Peyer's patch (tissue), 4 donors: ENCODE results near the gene ZNF514. TPM values are rescaled to one million over a fixed set of nuclear protein-coding genes. Genes with fewer than 3 reads are reported as not detected.
"Not testable (repeated sequence)": the region's sequence is repeated elsewhere in the genome, so short reads cannot be mapped to it uniquely, and the experiment has no call there.

Source experiments
- DNase-seq, 3 donors: peaks; one replicate each; pipeline ENCODE4 v3.0.0-alpha.2; 2017 to 2019
- H3K27ac ChIP-seq, 4 donors: fragments of 200-600 bp; sonication (generic); one replicate each; pipeline ENCODE4 v1.5.1; 2016 to 2019
- H3K27me3 ChIP-seq, 2 donors: fragments of 200-600 bp; sonication (generic); one replicate each; pipeline ENCODE4 v1.5.1; 2019
- H3K36me3 ChIP-seq, 3 donors: fragments of 200-600 bp; sonication (generic); one replicate each; pipeline ENCODE4 v1.5.1; 2016 to 2019
- H3K4me1 ChIP-seq, 4 donors: fragments of 200-600 bp; sonication (generic); one replicate each; pipeline ENCODE4 v1.5.1; 2016 to 2019
- H3K4me3 ChIP-seq, 4 donors: fragments of 200-600 bp; sonication (generic); 1 replicate in 3 of 4; 2 replicates in 1 of 4; pipeline ENCODE4 v1.5.1; 2016 to 2019; ENCODE audit warnings: mild to moderate bottlenecking in 1 of 4
- H3K9me3 ChIP-seq, 4 donors: fragments of 200-600 bp; sonication (generic); one replicate each; pipeline ENCODE4 v1.5.1; 2016 to 2019; ENCODE audit warnings: mild to moderate bottlenecking in 1 of 4
- CTCF ChIP-seq, 6 experiments: fragments of 450-650 bp in 4 of 6; fragments of 200-600 bp in 2 of 6; sonication (generic) in 1 of 6; IDR thresholded peaks; one replicate each; pipeline ENCODE4 v1.5.1; 2017 to 2019; ENCODE audit warnings: antibody characterized with exemption in 6 of 6, mild to moderate bottlenecking in 3 of 6, moderate library complexity in 1 of 6
- POLR2A ChIP-seq, 2 donors: fragments of 450-650 bp; IDR thresholded peaks; one replicate each; pipeline ENCODE4 v1.5.1; 2017; ENCODE audit warnings: antibody characterized with exemption in 2 of 2, mild to moderate bottlenecking in 2 of 2, moderate library complexity in 2 of 2
- total RNA-seq, 4 donors: library from RNA; depleted of rRNA; stranded (reverse); fragments of >200 nt; gene quantifications; one replicate each; pipeline ENCODE4 v1.1.0, GENCODE V29; 2016

ZNF514 gene
- total RNA-seq, 4 donors from 2014 or later: 14.2 to 52.0 (median 23.6) TPM

- Histone ChIP-seq H3K27me3 (no peaks in the 10 kb centered on the region), H3K4me1 (peaks cover 0 to 7% (median 6%) of the 10 kb centered on the region in 4 donors), H3K27ac (no peak overlapping the region), H3K9me3 (no peaks in the 10 kb centered on the region), H3K36me3 (no peaks in the 10 kb centered on the region), H3K4me3 (no peak overlapping the region)
- DNase-seq: no peak
- TF ChIP-seq CTCF (IDR thresholded peaks at IDR 0.05): no peak
- no peak for TF ChIP-seq POLR2A (IDR thresholded peaks at IDR 0.05)
These were observed 44.3 kb upstream of the ZNF514 start for GRCh38 chr2:95203911-95204310.

GRCh38 chr2:95192956-95193355, 33.3 kb upstream of the ZNF514 start:
- H3K4me3 ChIP-seq, H3K27ac ChIP-seq, H3K36me3 ChIP-seq, H3K27me3 ChIP-seq, H3K4me1 ChIP-seq, H3K9me3 ChIP-seq: not testable (repeated sequence)
- TF ChIP-seq CTCF (IDR thresholded peaks at IDR 0.05): peak in 5 of 6 experiments; percentile 12 to 64 (median 61)
- DNase-seq: peak; percentile 22 to 85 (median 59)

GRCh38 chr2:95185973-95186372, 26.3 kb upstream of the ZNF514 start:
- no peak for TF ChIP-seq CTCF (IDR thresholded peaks at IDR 0.05)
- no peaks in the 10 kb centered on the region for H3K4me1 ChIP-seq
- H3K4me3 ChIP-seq: no peak overlapping the region
- H3K27me3 ChIP-seq: no peaks in the 10 kb centered on the region
- H3K9me3 ChIP-seq: peaks cover 0 to 6% (median 0%) of the 10 kb centered on the region in 4 donors
- H3K27ac ChIP-seq: no peak overlapping the region
- peaks cover 0 to 22% (median 0%) of the 10 kb centered on the region in 3 donors for H3K36me3 ChIP-seq
- DNase-seq: no peak

GRCh38 chr2:95185197-95185596, 25.5 kb upstream of the ZNF514 start:
- Histone ChIP-seq H3K9me3 (peaks cover 0 to 7% (median 0%) of the 10 kb centered on the region in 4 donors), H3K27ac (no peak overlapping the region), H3K4me1 (no peaks in the 10 kb centered on the region), H3K27me3 (no peaks in the 10 kb centered on the region), H3K4me3 (no peak overlapping the region), H3K36me3 (peaks cover 0 to 29% (median 0%) of the 10 kb centered on the region in 3 donors)
- no peak for DNase-seq
- no peak for TF ChIP-seq POLR2A (IDR thresholded peaks at IDR 0.05)
- no peak for TF ChIP-seq CTCF (IDR thresholded peaks at IDR 0.05)

- no peak for DNase-seq
- Histone ChIP-seq H3K27ac (no peak overlapping the region), H3K27me3 (no peaks in the 10 kb centered on the region), H3K36me3 (peaks cover 0 to 33% (median 0%) of the 10 kb centered on the region in 3 donors), H3K4me3 (no peak overlapping the region), H3K4me1 (no peaks in the 10 kb centered on the region), H3K9me3 (peaks cover 0 to 7% (median 0%) of the 10 kb centered on the region in 4 donors)
- TF ChIP-seq CTCF (IDR thresholded peaks at IDR 0.05) (no peak), POLR2A (IDR thresholded peaks at IDR 0.05) (no peak)
These were observed 22.1 kb upstream of the ZNF514 start for GRCh38 chr2:95181774-95182173.

GRCh38 chr2:95179451-95179850, 19.8 kb upstream of the ZNF514 start:
- no peak for TF ChIP-seq POLR2A (IDR thresholded peaks at IDR 0.05)
- Histone ChIP-seq H3K27me3 (no peaks in the 10 kb centered on the region), H3K4me1 (no peaks in the 10 kb centered on the region), H3K4me3 (no peak overlapping the region), H3K36me3 (peaks cover 0 to 33% (median 0%) of the 10 kb centered on the region in 3 donors), H3K27ac (no peak overlapping the region), H3K9me3 (peaks cover 0 to 7% (median 0%) of the 10 kb centered on the region in 4 donors)
- DNase-seq: peak in 1 of 3 donors; percentile 48
